Vagina (tissue), 2 donors: ENCODE measurements around the gene ALB. TPM values are rescaled to one million over a fixed set of nuclear protein-coding genes. Genes with fewer than 3 reads are reported as not detected.

Experiments
- DNase-seq, 2 donors: peaks; one replicate each; pipeline ENCODE4 v3.0.0-alpha.2; 2017; ENCODE audit errors: extremely low spot score in 2 of 2
- H3K27ac ChIP-seq: fragments of 200-600 bp; sonication (generic); one replicate; pipeline ENCODE4 v1.5.1; 2019
- H3K27me3 ChIP-seq: fragments of 200-600 bp; sonication (generic); one replicate; pipeline ENCODE4 v1.5.1; 2019
- H3K36me3 ChIP-seq, 2 donors: fragments of 200-600 bp; sonication (generic); one replicate each; pipeline ENCODE4 v1.5.1; 2017 to 2019
- H3K4me1 ChIP-seq: fragments of 200-600 bp; sonication (generic); one replicate; pipeline ENCODE4 v1.5.1; 2019
- H3K4me3 ChIP-seq, 2 donors: fragments of 200-600 bp; sonication (generic); 1 replicate in 1 of 2; 2 replicates in 1 of 2; pipeline ENCODE4 v1.5.1; 2016 to 2019
- H3K9me3 ChIP-seq: fragments of 200-600 bp; sonication (generic); one replicate; pipeline ENCODE4 v1.5.1; 2019
- POLR2A ChIP-seq, 2 donors: fragments of 450-650 bp; IDR thresholded peaks; one replicate each; pipeline ENCODE4 v1.6.1; 2017; ENCODE audit warnings: antibody characterized with exemption in 2 of 2, mild to moderate bottlenecking in 2 of 2, moderate library complexity in 2 of 2
- POLR2AphosphoS5 ChIP-seq, 2 donors: sonication (generic); formaldehyde crosslinking; IDR thresholded peaks; one replicate each; pipeline ENCODE4 v1.9.0; 2017; ENCODE audit warnings: antibody characterized with exemption in 2 of 2, mild to moderate bottlenecking in 2 of 2, low read depth in 1 of 2; ENCODE audit not compliant: insufficient read depth in 1 of 2
- intact Hi-C: fragments of 100-400 bp; cut with DNase I; formaldehyde crosslinking; loops from one replicate; pipeline ENCODE4 v1.15.1; 2023
- total RNA-seq: library from RNA; depleted of rRNA; stranded (reverse); fragments of >200 nt; gene quantifications from one replicate; pipeline ENCODE4 v1.2.3, GENCODE V29; 2016
- TF ChIP-seq, protein P1 (sequence below), 3 experiments: fragments of 450-650 bp in 2 of 3; fragments of 200-600 bp in 1 of 3; sonication (generic) in 1 of 3; IDR thresholded peaks; one replicate each; pipeline ENCODE4 v1.5.1; 2017 to 2019; ENCODE audit warnings: antibody characterized with exemption in 3 of 3, mild to moderate bottlenecking in 2 of 3, moderate library complexity in 2 of 3

ALB gene
- total RNA-seq, 1 donor from 2014 or later = not detected

DNA sequence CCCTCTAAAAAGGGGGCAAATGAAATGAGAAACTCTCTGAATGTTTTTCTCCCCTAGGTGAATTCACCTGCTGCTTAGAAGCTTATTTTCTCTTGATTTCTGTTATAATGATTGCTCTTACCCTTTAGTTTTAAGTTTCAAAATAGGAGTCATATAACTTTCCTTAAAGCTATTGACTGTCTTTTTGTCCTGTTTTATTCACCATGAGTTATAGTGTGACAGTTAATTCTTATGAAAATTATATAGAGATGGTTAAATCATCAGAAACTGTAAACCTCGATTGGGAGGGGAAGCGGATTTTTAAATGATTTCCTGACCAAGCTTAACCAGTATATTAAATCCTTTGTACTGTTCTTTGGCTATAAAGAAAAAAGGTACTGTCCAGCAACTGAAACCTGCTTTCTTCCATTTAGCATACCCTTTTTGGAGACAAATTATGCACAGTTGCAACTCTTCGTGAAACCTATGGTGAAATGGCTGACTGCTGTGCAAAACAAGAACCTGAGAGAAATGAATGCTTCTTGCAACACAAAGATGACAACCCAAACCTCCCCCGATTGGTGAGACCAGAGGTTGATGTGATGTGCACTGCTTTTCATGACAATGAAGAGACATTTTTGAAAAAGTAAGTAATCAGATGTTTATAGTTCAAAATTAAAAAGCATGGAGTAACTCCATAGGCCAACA is 4.2 kb downstream of the ALB start:
- H3K27ac ChIP-seq = no peak overlapping the region
- intact Hi-C loops = no loop called here
- H3K27me3 ChIP-seq = no peaks in the 10 kb centered on the region
- TF ChIP-seq POLR2A (IDR thresholded peaks at IDR 0.05) (no peak), POLR2AphosphoS5 (IDR thresholded peaks at IDR 0.05; ENCODE audit: insufficient read depth in 1 of 2, low read depth in 1 of 2) (no peak)
- TF ChIP-seq, protein P1, sequence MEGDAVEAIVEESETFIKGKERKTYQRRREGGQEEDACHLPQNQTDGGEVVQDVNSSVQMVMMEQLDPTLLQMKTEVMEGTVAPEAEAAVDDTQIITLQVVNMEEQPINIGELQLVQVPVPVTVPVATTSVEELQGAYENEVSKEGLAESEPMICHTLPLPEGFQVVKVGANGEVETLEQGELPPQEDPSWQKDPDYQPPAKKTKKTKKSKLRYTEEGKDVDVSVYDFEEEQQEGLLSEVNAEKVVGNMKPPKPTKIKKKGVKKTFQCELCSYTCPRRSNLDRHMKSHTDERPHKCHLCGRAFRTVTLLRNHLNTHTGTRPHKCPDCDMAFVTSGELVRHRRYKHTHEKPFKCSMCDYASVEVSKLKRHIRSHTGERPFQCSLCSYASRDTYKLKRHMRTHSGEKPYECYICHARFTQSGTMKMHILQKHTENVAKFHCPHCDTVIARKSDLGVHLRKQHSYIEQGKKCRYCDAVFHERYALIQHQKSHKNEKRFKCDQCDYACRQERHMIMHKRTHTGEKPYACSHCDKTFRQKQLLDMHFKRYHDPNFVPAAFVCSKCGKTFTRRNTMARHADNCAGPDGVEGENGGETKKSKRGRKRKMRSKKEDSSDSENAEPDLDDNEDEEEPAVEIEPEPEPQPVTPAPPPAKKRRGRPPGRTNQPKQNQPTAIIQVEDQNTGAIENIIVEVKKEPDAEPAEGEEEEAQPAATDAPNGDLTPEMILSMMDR (IDR thresholded peaks at IDR 0.05) = no peak
- H3K4me3 ChIP-seq = no peak overlapping the region
- DNase-seq = no peak
- no peaks in the 10 kb centered on the region for H3K36me3 ChIP-seq
- no peaks in the 10 kb centered on the region for H3K4me1 ChIP-seq
- H3K9me3 ChIP-seq = no peaks in the 10 kb centered on the region

DNA sequence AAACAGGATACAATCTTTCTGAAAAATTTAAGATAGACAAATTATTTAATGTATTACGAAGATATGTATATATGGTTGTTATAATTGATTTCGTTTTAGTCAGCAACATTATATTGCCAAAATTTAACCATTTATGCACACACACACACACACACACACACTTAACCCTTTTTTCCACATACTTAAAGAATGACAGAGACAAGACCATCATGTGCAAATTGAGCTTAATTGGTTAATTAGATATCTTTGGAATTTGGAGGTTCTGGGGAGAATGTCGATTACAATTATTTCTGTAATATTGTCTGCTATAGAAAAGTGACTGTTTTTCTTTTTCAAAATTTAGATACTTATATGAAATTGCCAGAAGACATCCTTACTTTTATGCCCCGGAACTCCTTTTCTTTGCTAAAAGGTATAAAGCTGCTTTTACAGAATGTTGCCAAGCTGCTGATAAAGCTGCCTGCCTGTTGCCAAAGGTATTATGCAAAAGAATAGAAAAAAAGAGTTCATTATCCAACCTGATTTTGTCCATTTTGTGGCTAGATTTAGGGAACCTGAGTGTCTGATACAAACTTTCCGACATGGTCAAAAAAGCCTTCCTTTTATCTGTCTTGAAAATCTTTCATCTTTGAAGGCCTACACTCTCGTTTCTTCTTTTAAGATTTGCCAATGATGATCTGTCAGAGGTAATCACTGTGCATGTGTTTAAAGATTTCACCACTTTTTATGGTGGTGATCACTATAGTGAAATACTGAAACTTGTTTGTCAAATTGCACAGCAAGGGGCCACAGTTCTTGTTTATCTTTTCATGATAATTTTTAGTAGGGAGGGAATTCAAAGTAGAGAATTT is 5.2 kb downstream of the ALB start:
- Histone ChIP-seq H3K27ac (no peak overlapping the region), H3K36me3 (no peaks in the 10 kb centered on the region), H3K27me3 (no peaks in the 10 kb centered on the region), H3K4me3 (no peak overlapping the region), H3K4me1 (no peaks in the 10 kb centered on the region), H3K9me3 (no peaks in the 10 kb centered on the region)
- intact Hi-C loops = no loop called here
- TF ChIP-seq POLR2AphosphoS5 (IDR thresholded peaks at IDR 0.05; ENCODE audit: insufficient read depth in 1 of 2, low read depth in 1 of 2) = no peak
- DNase-seq = no peak

DNA sequence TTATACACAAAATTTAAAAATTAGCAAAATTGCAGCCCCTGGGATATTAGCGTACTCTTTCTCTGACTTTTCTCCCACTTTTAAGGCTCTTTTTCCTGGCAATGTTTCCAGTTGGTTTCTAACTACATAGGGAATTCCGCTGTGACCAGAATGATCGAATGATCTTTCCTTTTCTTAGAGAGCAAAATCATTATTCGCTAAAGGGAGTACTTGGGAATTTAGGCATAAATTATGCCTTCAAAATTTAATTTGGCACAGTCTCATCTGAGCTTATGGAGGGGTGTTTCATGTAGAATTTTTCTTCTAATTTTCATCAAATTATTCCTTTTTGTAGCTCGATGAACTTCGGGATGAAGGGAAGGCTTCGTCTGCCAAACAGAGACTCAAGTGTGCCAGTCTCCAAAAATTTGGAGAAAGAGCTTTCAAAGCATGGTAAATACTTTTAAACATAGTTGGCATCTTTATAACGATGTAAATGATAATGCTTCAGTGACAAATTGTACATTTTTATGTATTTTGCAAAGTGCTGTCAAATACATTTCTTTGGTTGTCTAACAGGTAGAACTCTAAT is 6.0 kb downstream of the ALB start:
- no peaks in the 10 kb centered on the region for H3K36me3 ChIP-seq
- no peaks in the 10 kb centered on the region for H3K27me3 ChIP-seq
- TF ChIP-seq, protein P1 (IDR thresholded peaks at IDR 0.05) = no peak
- TF ChIP-seq POLR2A (IDR thresholded peaks at IDR 0.05) (no peak), POLR2AphosphoS5 (IDR thresholded peaks at IDR 0.05; ENCODE audit: insufficient read depth in 1 of 2, low read depth in 1 of 2) (no peak)
- H3K4me1 ChIP-seq = no peaks in the 10 kb centered on the region
- DNase-seq = no peak
- no peaks in the 10 kb centered on the region for H3K9me3 ChIP-seq
- no peak overlapping the region for H3K27ac ChIP-seq
- intact Hi-C loops = no loop called here
- H3K4me3 ChIP-seq = no peak overlapping the region

DNA sequence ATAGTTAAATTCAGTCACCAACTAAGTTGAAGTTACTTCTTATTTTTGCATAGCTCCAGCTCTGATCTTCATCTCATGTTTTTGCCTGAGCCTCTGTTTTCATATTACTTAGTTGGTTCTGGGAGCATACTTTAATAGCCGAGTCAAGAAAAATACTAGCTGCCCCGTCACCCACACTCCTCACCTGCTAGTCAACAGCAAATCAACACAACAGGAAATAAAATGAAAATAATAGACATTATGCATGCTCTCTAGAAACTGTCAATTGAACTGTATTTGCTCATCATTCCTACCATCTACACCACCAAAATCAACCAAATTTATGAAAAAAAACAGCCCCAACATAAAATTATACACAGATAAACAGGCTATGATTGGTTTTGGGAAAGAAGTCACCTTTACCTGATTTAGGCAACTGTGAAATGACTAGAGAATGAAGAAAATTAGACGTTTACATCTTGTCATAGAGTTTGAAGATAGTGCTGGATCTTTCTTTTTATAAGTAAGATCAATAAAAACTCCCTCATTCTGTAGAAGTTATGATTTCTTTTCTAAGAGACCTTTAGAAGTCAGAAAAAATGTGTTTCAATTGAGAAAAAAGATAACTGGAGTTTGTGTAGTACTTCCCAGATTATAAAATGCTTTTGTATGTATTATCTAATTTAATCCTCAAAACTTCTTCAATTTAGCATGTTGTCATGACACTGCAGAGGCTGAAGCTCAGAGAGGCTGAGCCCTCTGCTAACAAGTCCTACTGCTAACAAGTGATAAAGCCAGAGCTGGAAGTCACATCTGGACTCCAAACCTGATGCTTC is 7.0 kb downstream of the ALB start:
- Histone ChIP-seq H3K9me3 (no peaks in the 10 kb centered on the region), H3K4me3 (no peak overlapping the region), H3K27ac (no peak overlapping the region), H3K27me3 (no peaks in the 10 kb centered on the region), H3K36me3 (no peaks in the 10 kb centered on the region), H3K4me1 (no peaks in the 10 kb centered on the region)
- DNase-seq = no peak
- TF ChIP-seq POLR2A (IDR thresholded peaks at IDR 0.05) (no peak), POLR2AphosphoS5 (IDR thresholded peaks at IDR 0.05; ENCODE audit: insufficient read depth in 1 of 2, low read depth in 1 of 2) (no peak)
- TF ChIP-seq, protein P1 (IDR thresholded peaks at IDR 0.05) = no peak
- intact Hi-C loops = no loop called here
